DMS53 treated with DMSO at 0.1 percent for 48 hours (cell line): ENCODE results near the gene SLC27A6.

ENCODE experiments used
- DNase-seq: peaks from one replicate; lab custom pipeline; 2025; ENCODE audit not compliant: unreplicated experiment; lab: John Stamatoyannopoulos, UW

Gene SLC27A6

GRCh38 chr5:129061849-129062248 lies 96.6 kb downstream of the SLC27A6 start:
- DNase-seq, result no peak

- DNase-seq, result no peak
Measured at GRCh38 chr5:129063483-129064113, 98.3 kb downstream of the SLC27A6 start.

- DNase-seq, result no peak
Measured at GRCh38 chr5:129065721-129066120, 100.4 kb downstream of the SLC27A6 start.

- no peak for DNase-seq
Measured at GRCh38 chr5:129067745-129068144, 102.5 kb downstream of the SLC27A6 start.

GRCh38 chr5:129069292-129069691 lies 104.0 kb downstream of the SLC27A6 start:
- no peak for DNase-seq

GRCh38 chr5:129073111-129073510 lies 107.8 kb downstream of the SLC27A6 start:
- DNase-seq, result no peak

- DNase-seq, result no peak
Measured at GRCh38 chr5:129074903-129075302, 109.6 kb downstream of the SLC27A6 start.

- no peak for DNase-seq
Measured at GRCh38 chr5:129077433-129078075, 112.3 kb downstream of the SLC27A6 start.

- no peak for DNase-seq
Measured at GRCh38 chr5:129078247-129078646, 113.0 kb downstream of the SLC27A6 start.

GRCh38 chr5:129078660-129079059 lies 113.4 kb downstream of the SLC27A6 start:
- DNase-seq, result no peak

GRCh38 chr5:129079496-129079895 lies 114.2 kb downstream of the SLC27A6 start:
- no peak for DNase-seq

GRCh38 chr5:129080766-129081165 lies 115.5 kb downstream of the SLC27A6 start:
- DNase-seq, result no peak

GRCh38 chr5:129082225-129083136 lies 117.2 kb downstream of the SLC27A6 start:
- no peak for DNase-seq
